Right lobe of liver (tissue), 4 donors: ENCODE data around the gene PSMA4.

Experiments used
- CTCF ChIP-seq, 4 donors: fragments of 200-600 bp in 3 of 4; fragments of 450-650 bp in 1 of 4; IDR thresholded peaks; one replicate each; pipeline versions ENCODE4 v1.5.1 to v1.8.0; 2016 to 2022; ENCODE audit warnings: antibody characterized with exemption in 4 of 4, mild to moderate bottlenecking in 2 of 4
- POLR2A ChIP-seq: fragments of 450-650 bp; IDR thresholded peaks from one replicate; pipeline ENCODE4 v1.6.1; 2017; ENCODE audit warnings: antibody characterized with exemption, mild to moderate bottlenecking
- donor health status: DM: no; HTN: no; CAD: no.
- donor health status: DM: no; HTN: no; CAD: no.
- donor health status: DM: no; HTN: yes; CAD: no.

- TF ChIP-seq CTCF (IDR thresholded peaks at IDR 0.05) (no peak), POLR2A (no peak)
Observed at GRCh38 chr15:78527325-78527724, 12.9 kb upstream of the PSMA4 start.
